Rectal smooth muscle tissue (tissue), 1 donor: Measurements from ENCODE around the gene ISLR.
"Not testable (repeated sequence)": the region's sequence is repeated elsewhere in the genome, so short reads cannot be mapped to it uniquely, and the experiment has no call there.

Experiments used
- H3K27ac ChIP-seq: one replicate; pipeline ENCODE4 v1.7.0; 2013; ENCODE audit warnings: low read depth, low read length, inconsistent platforms
- H3K27me3 ChIP-seq: one replicate; pipeline ENCODE4 v1.7.0; 2013; ENCODE audit warnings: low read length; ENCODE audit not compliant: control insufficient read depth, insufficient read depth
- H3K36me3 ChIP-seq: one replicate; pipeline ENCODE4 v1.7.0; 2013; ENCODE audit warnings: low read length; ENCODE audit not compliant: control insufficient read depth, insufficient read depth
- H3K4me1 ChIP-seq: one replicate; pipeline ENCODE4 v1.7.0; 2013; ENCODE audit warnings: low read length; ENCODE audit not compliant: control insufficient read depth, insufficient read depth
- H3K4me3 ChIP-seq: one replicate; pipeline ENCODE4 v1.7.0; 2013; ENCODE audit warnings: low read length
- H3K9ac ChIP-seq: one replicate; pipeline ENCODE4 v1.7.0; 2013; ENCODE audit warnings: low read length

Gene ISLR

DNA sequence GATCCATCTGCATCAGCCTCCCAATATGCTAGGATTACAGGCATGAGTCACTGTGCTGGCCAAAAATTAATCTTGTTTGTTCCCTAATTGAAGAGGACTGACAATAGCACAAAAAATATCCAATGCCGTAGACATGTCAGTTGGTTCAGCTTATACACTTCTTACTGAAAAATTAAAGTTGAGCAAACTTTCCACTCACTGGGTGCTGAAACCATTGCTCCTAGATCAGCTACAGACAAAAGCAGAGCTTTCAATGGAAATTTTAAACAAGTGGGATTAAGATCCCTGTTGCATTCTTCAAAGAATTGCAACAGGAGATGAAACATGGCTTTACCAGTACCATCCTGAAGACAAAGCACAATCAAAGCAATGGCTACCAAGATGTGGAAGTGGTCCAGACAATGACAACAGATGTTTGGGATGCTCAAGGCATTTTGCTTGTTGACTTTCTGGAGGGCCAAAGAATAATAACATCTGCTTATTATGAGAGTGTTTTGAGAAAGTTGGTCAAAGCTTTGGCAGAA lies 27.2 kb upstream of the ISLR start:
- Histone ChIP-seq H3K9ac (no peak overlapping the region), H3K4me3 (no peak overlapping the region), H3K27ac (no peak overlapping the region), H3K36me3 (no peaks in the 10 kb centered on the region), H3K27me3 (no peaks in the 10 kb centered on the region), H3K4me1 (no peaks in the 10 kb centered on the region)

DNA sequence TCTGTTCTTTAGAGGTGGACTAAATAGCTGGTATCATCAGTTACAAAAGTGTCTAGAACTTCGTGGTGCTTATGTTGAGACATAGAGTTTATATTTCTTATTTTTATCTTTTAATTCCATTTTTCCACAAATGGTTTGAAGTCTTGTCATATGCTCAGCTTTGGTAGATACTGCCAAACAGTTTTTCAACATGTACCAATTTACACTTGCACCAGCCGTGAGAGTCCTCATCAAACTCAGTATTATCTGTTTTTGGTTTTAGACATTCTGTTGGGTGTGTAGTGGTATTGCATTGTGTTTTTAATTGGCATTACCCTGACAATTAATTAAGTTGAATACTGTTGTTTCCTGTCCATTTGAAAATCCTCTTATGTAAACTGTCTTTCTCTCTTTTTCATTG lies 26.5 kb upstream of the ISLR start:
- H3K36me3 ChIP-seq = no peaks in the 10 kb centered on the region
- no peak overlapping the region for H3K4me3 ChIP-seq
- no peak overlapping the region for H3K27ac ChIP-seq
- no peak overlapping the region for H3K9ac ChIP-seq
- no peaks in the 10 kb centered on the region for H3K4me1 ChIP-seq
- H3K27me3 ChIP-seq = no peaks in the 10 kb centered on the region

DNA sequence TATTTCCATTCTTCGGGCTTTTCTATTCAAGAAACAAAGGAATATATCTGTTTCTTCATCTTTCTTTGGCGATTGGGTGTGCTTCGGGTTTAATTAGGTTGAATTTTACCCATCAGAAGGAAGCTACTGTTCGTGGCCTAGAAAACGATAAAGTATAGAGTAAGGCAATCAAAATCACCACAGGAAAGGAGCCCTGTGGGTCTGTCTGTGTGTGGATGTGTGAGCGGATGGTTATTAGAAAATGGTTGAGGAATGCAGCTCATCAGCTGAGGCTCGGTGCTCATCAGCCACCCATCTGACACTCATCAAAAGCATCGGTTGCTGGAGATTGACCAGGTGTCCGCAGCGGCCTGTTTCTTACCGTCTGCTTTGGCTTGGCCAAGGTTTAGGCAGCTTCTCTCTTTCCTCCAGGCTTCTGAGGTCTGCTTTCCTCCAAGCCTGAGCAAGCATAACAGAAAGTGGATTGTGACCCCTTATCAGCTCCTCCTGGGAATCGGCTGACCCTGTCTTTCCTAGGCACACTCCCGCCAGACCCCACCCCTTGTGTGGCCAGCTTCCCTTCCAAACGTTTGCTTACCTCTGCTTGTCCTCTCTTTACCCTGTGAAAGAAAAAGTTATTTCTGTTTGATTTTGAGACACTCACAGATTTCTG lies 17.6 kb upstream of the ISLR start:
- no peak overlapping the region for H3K4me3 ChIP-seq
- H3K27me3 ChIP-seq = no peaks in the 10 kb centered on the region
- H3K4me1 ChIP-seq = peaks cover 24% of the 10 kb centered on the region
- H3K27ac ChIP-seq = peak overlapping the region; percentile 51
- no peaks in the 10 kb centered on the region for H3K36me3 ChIP-seq
- no peak overlapping the region for H3K9ac ChIP-seq

DNA sequence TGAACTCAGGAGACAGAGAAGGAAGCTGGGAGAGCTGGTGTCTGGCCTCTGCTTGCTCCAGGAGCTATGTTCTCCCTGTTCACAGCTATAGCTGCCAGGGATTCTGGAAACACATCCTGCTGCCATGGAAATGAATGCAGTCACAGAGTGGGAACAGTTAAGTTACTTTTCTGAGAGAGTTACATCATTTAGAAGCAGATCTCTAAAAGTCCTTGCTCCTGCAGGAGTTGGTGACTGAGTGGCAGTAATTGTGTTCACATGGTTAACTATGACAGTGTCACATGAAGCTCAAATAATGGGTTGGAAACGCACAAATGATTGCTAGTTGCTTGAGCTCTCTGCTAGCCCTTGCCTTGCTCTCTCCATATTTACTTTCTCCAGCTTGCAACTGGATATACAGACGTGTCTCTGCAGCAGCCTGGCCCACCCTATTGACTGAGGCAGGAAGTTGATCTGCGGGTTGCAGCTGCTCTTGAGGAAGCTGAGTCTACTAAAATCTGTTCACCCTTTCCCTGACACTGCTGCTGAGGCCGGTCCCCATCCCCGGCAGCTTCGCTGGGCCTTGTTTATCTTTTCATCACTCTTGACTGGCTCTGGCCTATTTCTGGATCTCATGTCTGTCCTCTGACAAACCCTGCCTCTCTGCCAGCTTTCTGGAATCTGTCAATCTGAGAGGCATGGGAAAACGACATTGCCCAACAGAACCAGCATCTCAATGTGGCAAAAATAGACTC lies 16.7 kb upstream of the ISLR start:
- no peaks in the 10 kb centered on the region for H3K36me3 ChIP-seq
- peaks cover 24% of the 10 kb centered on the region for H3K4me1 ChIP-seq
- H3K27me3 ChIP-seq = no peaks in the 10 kb centered on the region
- H3K9ac ChIP-seq = no peak overlapping the region
- no peak overlapping the region for H3K4me3 ChIP-seq
- peak overlapping the region; percentile 24 for H3K27ac ChIP-seq

DNA sequence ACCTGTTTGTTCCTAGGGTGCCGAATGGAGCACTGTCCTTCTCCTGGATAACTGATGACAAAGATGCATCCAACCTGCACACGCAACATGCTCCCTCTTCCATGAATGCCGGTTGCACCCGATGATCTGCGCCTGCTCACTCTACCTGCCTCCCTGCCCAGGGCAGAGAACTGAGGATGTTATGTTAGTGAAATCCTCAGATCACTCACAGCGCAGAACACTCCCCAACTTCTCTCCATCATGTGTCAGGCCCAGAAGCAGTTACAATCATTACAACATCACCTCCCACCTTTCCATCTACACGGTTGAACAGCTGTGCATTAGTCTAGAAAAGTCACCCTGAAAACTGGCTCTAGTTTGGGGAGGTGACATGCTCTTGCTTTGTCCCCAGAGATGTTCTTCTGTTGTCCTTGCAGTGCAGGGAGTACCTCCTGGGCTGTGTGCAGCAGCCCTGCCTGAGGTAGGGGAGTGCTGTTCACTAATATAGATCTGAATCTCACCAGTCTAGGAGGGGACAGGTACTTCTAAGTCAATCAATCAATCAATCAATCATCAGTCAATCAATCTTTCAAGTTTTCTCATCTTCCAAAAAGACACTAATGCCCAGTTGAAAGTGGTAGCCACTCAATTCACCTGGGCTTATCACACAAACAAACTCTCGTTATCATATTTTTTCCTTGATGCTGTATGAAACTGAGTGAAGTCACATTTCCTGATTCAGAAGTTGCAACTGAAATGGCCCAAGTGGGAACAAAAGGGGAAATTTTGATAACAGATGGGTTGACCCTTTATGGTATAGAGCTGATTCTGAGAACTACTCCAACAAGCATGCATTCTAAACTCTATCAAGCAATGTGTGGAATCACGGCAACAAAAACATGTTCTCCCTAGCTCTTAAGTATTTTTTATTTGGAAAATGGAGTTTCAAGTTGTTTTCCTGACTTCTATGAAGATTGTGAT lies 15.4 kb upstream of the ISLR start:
- Histone ChIP-seq H3K36me3 (no peaks in the 10 kb centered on the region), H3K4me3 (no peak overlapping the region), H3K9ac (no peak overlapping the region), H3K27ac (no peak overlapping the region), H3K4me1 (peaks cover 24% of the 10 kb centered on the region), H3K27me3 (no peaks in the 10 kb centered on the region)

DNA sequence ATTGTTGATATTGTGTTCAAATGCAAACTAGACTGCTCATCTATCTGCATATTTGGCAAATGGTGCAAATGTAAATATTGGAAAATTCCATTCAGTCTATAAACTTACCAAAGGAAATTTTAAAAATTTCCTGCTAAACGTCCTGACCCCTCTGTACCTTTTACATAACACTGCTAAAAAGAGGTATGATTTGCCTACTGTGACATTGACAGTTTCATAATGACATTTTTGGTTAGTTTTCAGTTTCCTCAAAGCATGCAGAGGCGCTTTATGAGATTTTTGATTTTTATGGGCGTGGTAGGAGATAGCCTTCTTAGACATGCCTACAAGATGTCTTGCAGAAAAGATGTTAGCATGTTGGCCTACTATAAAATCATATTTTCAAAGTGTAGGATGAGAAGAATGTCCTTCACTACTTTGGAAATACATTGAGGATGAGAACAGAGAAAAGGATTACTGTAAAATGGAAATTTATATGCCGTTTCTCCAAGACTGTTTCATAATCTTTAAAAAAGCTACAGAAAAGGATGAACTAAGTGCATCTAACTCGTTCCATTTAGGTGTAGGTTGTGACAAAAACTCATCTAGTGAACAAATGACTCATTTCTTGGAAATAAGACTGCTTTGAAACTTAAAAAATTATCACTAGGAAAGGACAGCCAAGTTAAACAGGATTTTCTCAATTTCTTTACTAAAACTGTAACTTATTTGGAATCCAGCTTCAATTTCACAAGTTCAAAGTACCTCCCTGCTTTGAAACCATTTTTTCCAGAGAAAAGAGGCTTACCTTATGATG lies 14.5 kb upstream of the ISLR start:
- no peak overlapping the region for H3K4me3 ChIP-seq
- H3K27ac ChIP-seq = no peak overlapping the region
- H3K4me1 ChIP-seq = peaks cover 24% of the 10 kb centered on the region
- H3K9ac ChIP-seq = no peak overlapping the region
- H3K27me3 ChIP-seq = no peaks in the 10 kb centered on the region
- H3K36me3 ChIP-seq = no peaks in the 10 kb centered on the region

DNA sequence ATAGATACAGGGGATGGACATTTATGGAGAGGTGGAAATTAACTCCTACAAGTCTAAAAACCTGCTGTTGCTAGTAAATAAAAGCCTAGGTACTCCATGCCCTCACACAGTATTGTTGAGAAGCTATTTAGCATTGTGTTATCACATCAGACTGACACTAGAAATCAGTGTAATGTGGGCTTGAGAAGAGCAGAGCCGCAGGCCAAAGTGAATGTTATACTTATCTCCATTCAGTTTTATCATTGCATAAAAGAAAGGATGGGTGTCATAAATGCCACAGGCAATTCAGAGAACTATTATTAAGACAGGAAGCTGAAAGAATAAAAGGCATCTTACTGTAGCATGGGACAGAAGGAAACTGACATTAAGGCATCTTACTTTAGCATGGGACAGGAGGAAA lies 13.7 kb upstream of the ISLR start:
- no peak overlapping the region for H3K27ac ChIP-seq
- H3K27me3 ChIP-seq = no peaks in the 10 kb centered on the region
- H3K36me3 ChIP-seq = no peaks in the 10 kb centered on the region
- no peak overlapping the region for H3K4me3 ChIP-seq
- no peak overlapping the region for H3K9ac ChIP-seq
- H3K4me1 ChIP-seq = peaks cover 24% of the 10 kb centered on the region

DNA sequence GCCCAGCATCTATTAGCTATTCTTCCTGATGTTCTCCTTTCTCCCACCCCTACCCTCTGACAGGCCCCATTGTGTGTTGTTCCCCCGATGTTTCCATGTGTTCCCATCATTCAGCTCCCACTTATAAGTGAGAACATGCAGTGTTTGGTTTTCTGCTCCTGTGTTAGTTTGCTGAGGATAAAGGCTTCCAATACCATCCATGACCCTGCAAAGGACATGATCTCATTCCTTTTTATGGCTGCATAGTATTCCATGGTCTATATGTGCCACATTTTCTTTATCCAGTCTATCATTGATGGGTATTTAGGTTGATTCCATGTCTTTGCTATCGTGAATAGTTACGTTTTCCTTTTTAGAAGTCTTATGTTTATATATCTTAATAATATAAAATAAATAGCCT lies 13.1 kb upstream of the ISLR start:
- H3K4me3 ChIP-seq, H3K36me3 ChIP-seq, H3K9ac ChIP-seq, H3K27me3 ChIP-seq, H3K27ac ChIP-seq: not testable (repeated sequence)
- H3K4me1 ChIP-seq = peaks cover 24% of the 10 kb centered on the region

DNA sequence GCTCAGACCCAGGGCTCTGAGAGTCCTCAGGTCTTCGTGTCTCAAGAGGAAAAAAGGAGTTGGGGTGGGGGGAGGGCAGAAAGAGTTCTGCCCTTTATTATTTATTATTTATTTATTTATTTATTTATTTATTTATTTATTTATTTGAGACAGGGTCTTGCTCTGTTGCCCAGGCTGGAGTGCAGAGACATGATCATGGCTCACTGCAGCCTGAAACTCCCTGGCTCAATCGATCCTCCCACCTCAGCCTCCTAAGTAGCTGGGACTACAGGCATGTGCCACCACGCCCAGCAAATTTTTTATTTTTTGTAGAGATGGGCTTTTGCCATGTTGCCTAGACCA lies 11.3 kb upstream of the ISLR start:
- H3K36me3 ChIP-seq, H3K27me3 ChIP-seq, H3K9ac ChIP-seq, H3K27ac ChIP-seq, H3K4me3 ChIP-seq: not testable (repeated sequence)
- H3K4me1 ChIP-seq = peaks cover 10% of the 10 kb centered on the region

DNA sequence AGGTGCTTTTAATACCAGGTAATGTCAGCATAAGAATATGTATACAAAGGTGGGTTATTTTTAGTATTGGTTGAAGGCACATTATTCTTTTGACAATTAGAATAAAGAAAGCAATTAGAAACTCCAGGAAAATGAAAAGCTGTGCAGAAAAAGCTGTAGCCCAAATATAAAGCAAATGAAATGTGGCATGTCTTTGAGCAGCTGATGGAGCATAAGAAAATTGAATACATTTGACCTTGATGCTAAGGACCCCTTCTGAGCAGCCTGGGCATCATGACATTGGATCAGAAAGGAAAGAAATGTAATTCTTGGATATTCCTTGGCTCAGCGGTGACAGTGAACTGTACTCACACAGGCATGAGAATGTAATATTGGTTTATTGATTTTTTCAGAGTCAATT lies 8.0 kb upstream of the ISLR start:
- no peaks in the 10 kb centered on the region for H3K36me3 ChIP-seq
- H3K9ac ChIP-seq = no peak overlapping the region
- H3K4me1 ChIP-seq = peaks cover 3% of the 10 kb centered on the region
- no peak overlapping the region for H3K27ac ChIP-seq
- H3K27me3 ChIP-seq = no peaks in the 10 kb centered on the region
- H3K4me3 ChIP-seq = no peak overlapping the region

DNA sequence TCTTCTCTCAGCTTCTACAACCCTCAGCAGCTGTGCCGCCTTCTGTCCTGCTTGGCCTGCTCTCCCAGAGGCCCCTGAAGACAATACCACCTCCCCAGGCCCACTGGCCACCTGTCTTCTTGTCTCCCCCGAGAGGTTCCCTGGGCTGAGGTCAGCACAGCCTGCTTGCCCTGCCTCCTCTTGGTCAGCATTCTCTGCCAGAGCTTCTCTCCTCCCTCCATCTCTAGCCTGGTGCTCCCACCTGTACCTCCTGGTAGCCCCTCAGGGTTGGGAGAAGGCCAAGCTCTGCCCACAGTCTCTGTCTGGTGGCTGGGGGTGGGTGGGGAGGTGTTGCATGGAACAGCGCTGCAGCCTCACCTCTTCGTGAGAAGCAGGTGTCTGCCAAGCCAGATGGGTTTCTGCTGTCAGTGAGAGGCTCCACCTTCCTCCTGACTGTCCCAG lies 5.6 kb upstream of the ISLR start:
- Histone ChIP-seq H3K4me1 (peaks cover 12% of the 10 kb centered on the region), H3K36me3 (no peaks in the 10 kb centered on the region), H3K27me3 (no peaks in the 10 kb centered on the region), H3K27ac (no peak overlapping the region), H3K4me3 (no peak overlapping the region), H3K9ac (no peak overlapping the region)

DNA sequence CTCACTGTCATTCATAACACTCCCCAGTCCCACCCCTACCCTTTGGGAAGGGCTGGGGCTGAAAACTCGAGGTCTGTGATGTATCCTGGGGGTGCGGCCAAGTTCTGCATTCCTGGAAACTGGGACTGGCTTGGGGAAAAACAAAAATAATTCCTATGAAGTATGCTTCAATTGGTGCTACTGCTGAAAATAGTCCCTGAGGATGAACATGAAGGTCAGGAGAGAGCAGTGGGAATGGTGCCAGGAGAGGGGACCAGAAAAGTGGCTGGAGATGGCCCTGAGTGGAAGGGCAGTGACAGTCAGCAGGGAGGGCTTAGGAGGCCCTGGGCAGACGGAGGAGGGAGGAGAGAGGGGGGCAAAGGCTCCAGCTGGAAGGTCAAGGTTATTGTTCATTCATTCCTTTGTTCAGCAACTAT lies 4.8 kb upstream of the ISLR start:
- Histone ChIP-seq H3K9ac (no peak overlapping the region), H3K4me1 (peaks cover 18% of the 10 kb centered on the region), H3K4me3 (no peak overlapping the region), H3K27me3 (no peaks in the 10 kb centered on the region), H3K36me3 (no peaks in the 10 kb centered on the region), H3K27ac (no peak overlapping the region)
